ENCODE data around the gene IGF2R. TPM values are rescaled to one million over a fixed set of nuclear protein-coding genes. Genes with fewer than 3 reads are reported as not detected.

IGF2R gene
- total RNA-seq, 1 donor from 2014 or later = 156 TPM

DNA sequence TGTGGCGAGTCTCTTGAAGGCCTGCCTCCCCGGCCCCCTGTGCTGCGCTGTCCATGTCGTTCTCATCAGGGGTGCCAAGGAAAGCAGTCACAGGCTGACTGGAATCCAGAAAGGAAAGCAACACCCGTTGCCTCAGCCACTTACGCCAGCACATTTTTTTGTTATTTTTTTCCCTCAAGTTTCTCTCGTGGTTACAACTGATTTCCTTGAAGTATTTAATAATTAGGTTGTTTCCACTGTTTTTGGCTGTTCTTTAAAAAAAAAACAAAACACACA, 134.9 kb downstream of the IGF2R start:
- ATAC-seq (no peak), DNase-seq (no peak)
- Histone ChIP-seq H3K9me3 (no peaks in the 10 kb centered on the region), H3K36me3 (peaks cover 84% of the 10 kb centered on the region), H3K27me3 (ENCODE audit: low read depth) (no peaks in the 10 kb centered on the region), H3K4me3 (no peak overlapping the region), H3K4me1 (peaks cover 16% of the 10 kb centered on the region), H3K27ac (no peak overlapping the region)
- intact Hi-C loops (cut with DNase I) = no loop called here
- TF ChIP-seq, protein P1, sequence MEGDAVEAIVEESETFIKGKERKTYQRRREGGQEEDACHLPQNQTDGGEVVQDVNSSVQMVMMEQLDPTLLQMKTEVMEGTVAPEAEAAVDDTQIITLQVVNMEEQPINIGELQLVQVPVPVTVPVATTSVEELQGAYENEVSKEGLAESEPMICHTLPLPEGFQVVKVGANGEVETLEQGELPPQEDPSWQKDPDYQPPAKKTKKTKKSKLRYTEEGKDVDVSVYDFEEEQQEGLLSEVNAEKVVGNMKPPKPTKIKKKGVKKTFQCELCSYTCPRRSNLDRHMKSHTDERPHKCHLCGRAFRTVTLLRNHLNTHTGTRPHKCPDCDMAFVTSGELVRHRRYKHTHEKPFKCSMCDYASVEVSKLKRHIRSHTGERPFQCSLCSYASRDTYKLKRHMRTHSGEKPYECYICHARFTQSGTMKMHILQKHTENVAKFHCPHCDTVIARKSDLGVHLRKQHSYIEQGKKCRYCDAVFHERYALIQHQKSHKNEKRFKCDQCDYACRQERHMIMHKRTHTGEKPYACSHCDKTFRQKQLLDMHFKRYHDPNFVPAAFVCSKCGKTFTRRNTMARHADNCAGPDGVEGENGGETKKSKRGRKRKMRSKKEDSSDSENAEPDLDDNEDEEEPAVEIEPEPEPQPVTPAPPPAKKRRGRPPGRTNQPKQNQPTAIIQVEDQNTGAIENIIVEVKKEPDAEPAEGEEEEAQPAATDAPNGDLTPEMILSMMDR (IDR thresholded peaks at IDR 0.05) = no peak

DNA sequence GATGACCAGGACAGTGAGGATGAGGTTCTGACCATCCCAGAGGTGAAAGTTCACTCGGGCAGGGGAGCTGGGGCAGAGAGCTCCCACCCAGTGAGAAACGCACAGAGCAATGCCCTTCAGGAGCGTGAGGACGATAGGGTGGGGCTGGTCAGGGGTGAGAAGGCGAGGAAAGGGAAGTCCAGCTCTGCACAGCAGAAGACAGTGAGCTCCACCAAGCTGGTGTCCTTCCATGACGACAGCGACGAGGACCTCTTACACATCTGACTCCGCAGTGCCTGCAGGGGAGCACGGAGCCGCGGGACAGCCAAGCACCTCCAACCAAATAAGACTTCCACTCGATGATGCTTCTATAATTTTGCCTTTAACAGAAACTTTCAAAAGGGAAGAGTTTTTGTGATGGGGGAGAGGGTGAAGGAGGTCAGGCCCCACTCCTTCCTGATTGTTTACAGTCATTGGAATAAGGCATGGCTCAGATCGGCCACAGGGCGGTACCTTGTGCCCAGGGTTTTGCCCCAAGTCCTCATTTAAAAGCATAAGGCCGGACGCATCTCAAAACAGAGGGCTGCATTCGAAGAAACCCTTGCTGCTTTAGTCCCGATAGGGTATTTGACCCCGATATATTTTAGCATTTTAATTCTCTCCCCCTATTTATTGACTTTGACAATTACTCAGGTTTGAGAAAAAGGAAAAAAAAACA, 136.1 kb downstream of the IGF2R start:
- Histone ChIP-seq H3K4me3 (no peak overlapping the region), H3K36me3 (peaks cover 83% of the 10 kb centered on the region), H3K27me3 (ENCODE audit: low read depth) (no peaks in the 10 kb centered on the region), H3K4me1 (peaks cover 16% of the 10 kb centered on the region), H3K27ac (no peak overlapping the region), H3K9me3 (no peaks in the 10 kb centered on the region)
- DNase-seq (no peak), ATAC-seq (no peak)
- TF ChIP-seq, protein P1 (IDR thresholded peaks at IDR 0.05) = no peak
- intact Hi-C loops (cut with DNase I) = no loop called here

DNA sequence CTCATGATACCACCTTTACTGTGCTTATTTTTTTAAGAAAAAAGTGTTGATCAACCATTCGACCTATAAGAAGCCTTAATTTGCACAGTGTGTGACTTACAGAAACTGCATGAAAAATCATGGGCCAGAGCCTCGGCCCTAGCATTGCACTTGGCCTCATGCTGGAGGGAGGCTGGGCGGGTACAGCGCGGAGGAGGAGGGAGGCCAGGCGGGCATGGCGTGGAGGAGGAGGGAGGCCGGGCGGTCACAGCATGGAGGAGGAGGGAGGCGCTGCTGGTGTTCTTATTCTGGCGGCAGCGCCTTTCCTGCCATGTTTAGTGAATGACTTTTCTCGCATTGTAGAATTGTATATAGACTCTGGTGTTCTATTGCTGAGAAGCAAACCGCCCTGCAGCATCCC, 137.1 kb downstream of the IGF2R start:
- no peak for DNase-seq
- intact Hi-C loops (cut with DNase I) = no loop called here
- no peak overlapping the region for H3K27ac ChIP-seq
- ATAC-seq = no peak
- TF ChIP-seq, protein P1 (IDR thresholded peaks at IDR 0.05) = no peak
- H3K4me1 ChIP-seq = peaks cover 5% of the 10 kb centered on the region
- peaks cover 86% of the 10 kb centered on the region for H3K36me3 ChIP-seq
- no peaks in the 10 kb centered on the region for H3K9me3 ChIP-seq
- H3K4me3 ChIP-seq = no peak overlapping the region
- no peaks in the 10 kb centered on the region for H3K27me3 ChIP-seq (ENCODE audit: low read depth)

DNA sequence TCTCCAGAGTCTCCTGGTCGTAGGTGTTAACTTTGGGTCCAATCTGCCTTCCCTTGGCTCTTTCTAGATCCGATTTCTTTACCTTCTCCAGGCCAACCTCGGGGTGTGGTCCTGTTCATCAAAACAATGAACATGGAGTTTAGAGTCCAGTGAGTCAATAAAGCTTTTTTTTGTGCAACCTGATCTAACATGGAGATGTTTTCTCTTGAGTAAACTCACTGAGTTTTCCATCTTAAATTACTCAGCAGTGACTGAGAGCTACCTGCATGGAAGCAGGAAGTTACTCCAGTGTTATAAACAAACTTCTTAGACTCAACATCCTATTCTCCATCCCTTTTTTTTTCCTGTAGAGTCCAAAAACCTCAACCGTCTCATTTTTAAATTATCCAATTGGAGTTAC, 137.8 kb downstream of the IGF2R start:
- H3K36me3 ChIP-seq = peaks cover 79% of the 10 kb centered on the region
- intact Hi-C loops (cut with DNase I) = no loop called here

DNA sequence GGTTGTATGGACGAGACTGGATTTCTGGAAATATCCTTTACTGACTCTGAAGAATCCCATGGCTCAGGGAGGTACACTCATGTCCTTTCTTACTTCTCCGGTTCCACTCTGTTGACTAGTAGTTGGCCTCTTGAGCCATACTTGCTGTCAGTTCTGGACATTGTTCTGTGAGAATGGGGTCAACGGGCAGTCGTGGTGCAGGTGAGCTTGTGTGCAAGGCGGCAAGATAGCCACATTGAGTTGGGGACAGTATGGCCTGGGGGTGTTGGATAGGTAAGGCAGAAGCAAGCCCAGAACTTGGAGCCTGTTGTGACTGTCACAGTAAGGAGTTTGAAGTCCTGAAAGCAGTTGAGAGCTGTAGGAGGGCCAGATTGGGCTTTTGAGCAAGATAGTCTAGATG, 139.2 kb downstream of the IGF2R start:
- intact Hi-C loops (cut with DNase I) = no loop called here
- ATAC-seq (no peak), DNase-seq (no peak)
- Histone ChIP-seq H3K36me3 (peaks cover 65% of the 10 kb centered on the region), H3K27ac (no peak overlapping the region), H3K4me3 (no peak overlapping the region), H3K9me3 (no peaks in the 10 kb centered on the region), H3K27me3 (ENCODE audit: low read depth) (no peaks in the 10 kb centered on the region), H3K4me1 (no peaks in the 10 kb centered on the region)
- TF ChIP-seq, protein P1 (IDR thresholded peaks at IDR 0.05) = no peak

More for the DNA sequence above, 137.8 kb downstream of the IGF2R start:
- Histone ChIP-seq H3K4me1 (no peaks in the 10 kb centered on the region), H3K27ac (no peak overlapping the region), H3K27me3 (ENCODE audit: low read depth) (no peaks in the 10 kb centered on the region), H3K4me3 (no peak overlapping the region), H3K9me3 (no peaks in the 10 kb centered on the region)
- TF ChIP-seq, protein P1 (IDR thresholded peaks at IDR 0.05) = no peak
- ATAC-seq = no peak
- DNase-seq = no peak
